PFSK-1 (cell line): Measurements from ENCODE around the gene HOXC10.

ENCODE experiments used
- POLR2AphosphoS5 ChIP-seq: IDR thresholded peaks from 2 replicates; pipeline ENCODE4 v1.6.1; 2012; ENCODE audit warnings: low read depth, mild to moderate bottlenecking, control low read depth, low read length, moderate library complexity
- REST ChIP-seq, 2 experiments: IDR thresholded peaks; 2 replicates each; pipeline versions ENCODE4 v1.6.1 to v1.8.0; 2011 to 2012; ENCODE audit warnings: low read depth in 2 of 2, low read length in 2 of 2, control low read depth in 1 of 2, inconsistent platforms in 1 of 2, mild to moderate bottlenecking in 1 of 2, moderate library complexity in 1 of 2; ENCODE audit not compliant: insufficient read depth in 1 of 2
- TAF1 ChIP-seq: IDR thresholded peaks from 2 replicates; pipeline ENCODE4 v1.6.1; 2012; ENCODE audit warnings: low read length, control low read depth, borderline replicate concordance; ENCODE audit not compliant: insufficient read depth

GRCh38 chr12:53994009-53994263 is 9.0 kb downstream of the HOXC10 start:
- no peak for TF ChIP-seq TAF1
- TF ChIP-seq REST (IDR thresholded peaks at IDR 0.05; ENCODE audit: insufficient read depth in 1 of 2, low read depth in 2 of 2, low read length in 2 of 2): no peak
- no peak for TF ChIP-seq POLR2AphosphoS5
